ENCODE data around the gene KIF2C.
"Not testable (repeated sequence)": the region's sequence is repeated elsewhere in the genome, so short reads cannot be mapped to it uniquely, and the experiment has no call there.

DNA sequence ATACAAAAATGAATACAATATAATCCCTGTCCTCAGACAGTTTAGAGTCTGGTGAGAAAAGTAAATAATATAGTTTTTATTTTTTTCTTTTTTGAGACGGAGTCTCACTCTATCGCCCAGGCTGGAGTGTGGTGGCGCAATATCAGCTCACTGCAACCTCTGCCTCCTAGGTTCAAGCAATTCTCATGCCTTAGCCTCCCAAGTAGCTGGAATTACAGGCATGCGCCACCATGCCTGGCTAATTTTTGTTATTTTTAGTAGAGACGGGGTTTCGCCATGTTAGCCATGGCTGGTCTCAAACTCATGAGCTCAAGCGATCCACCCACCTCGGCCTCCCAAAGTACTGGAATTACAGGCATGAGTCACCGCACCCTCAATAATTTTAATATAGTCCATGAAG is 40.3 kb upstream of the KIF2C start:
- not testable (repeated sequence) for TF ChIP-seq ZNF274 (IDR thresholded peaks at IDR 0.05; ENCODE audit: low read depth, low read length); YY1 (IDR thresholded peaks at IDR 0.05; ENCODE audit: insufficient read depth, insufficient read length); SUZ12 (IDR thresholded peaks at IDR 0.05; ENCODE audit: extremely low read depth, insufficient read depth, insufficient read length)

Measured in NT2/D1 (cell line).